Colonic mucosa (tissue), 4 donors: ENCODE measurements around the gene CCNY. TPM values are rescaled to one million over a fixed set of nuclear protein-coding genes. Genes with fewer than 3 reads are reported as not detected.
A peak's percentile ranks its signal among the peaks of the same experiment; 100 is the strongest.

ENCODE experiments used
- DNase-seq: peaks from one replicate; pipeline ENCODE4 v3.0.0-alpha.2; 2020
- H3K27ac ChIP-seq: fragments of 200-600 bp; one replicate; pipeline ENCODE4 v1.8.0; 2021
- H3K27me3 ChIP-seq: fragments of 200-600 bp; one replicate; pipeline ENCODE4 v1.8.0; 2021
- H3K36me3 ChIP-seq: fragments of 200-600 bp; one replicate; pipeline ENCODE4 v1.8.0; 2021
- H3K4me1 ChIP-seq: fragments of 200-600 bp; one replicate; pipeline ENCODE4 v1.8.0; 2021; ENCODE audit warnings: mild to moderate bottlenecking
- H3K4me3 ChIP-seq: fragments of 200-600 bp; one replicate; pipeline ENCODE4 v1.8.0; 2021
- H3K9ac ChIP-seq, 2 donors: one replicate each; pipeline ENCODE4 v1.7.0; 2013; ENCODE audit warnings: control low read depth in 2 of 2, low read depth in 2 of 2, low read length in 2 of 2
- H3K9me3 ChIP-seq: fragments of 200-600 bp; one replicate; pipeline ENCODE4 v1.8.0; 2021
- intact Hi-C: fragments of 100-400 bp; cut with DNase I; formaldehyde crosslinking; loops from one replicate; pipeline ENCODE4 v1.14.1; 2022
- total RNA-seq, 2 donors: library from RNA; stranded (reverse); fragmentation: NEBNext Ultra II Directional in 1 of 2; extraction: Animal tissue kit (Norgen Biotek cat#: 25700) in 1 of 2; gene quantifications; one replicate each; pipeline ENCODE4 v1.2.1, GENCODE V29; 2021
- TF ChIP-seq, protein P1 (sequence below): fragments of 200-600 bp; IDR thresholded peaks from one replicate; pipeline ENCODE4 v1.8.0; 2022; ENCODE audit warnings: antibody characterized with exemption, mild to moderate bottlenecking
- donor health status: healthy.
- donor health status: DM: no; HTN: no; CAD: no.
- donor health status: DM: no; HTN: no; CAD: no.

Gene CCNY
- total RNA-seq, result 10 to 100 TPM; 43.5 to 68.6 TPM

- Histone ChIP-seq H3K9ac (peak within 1 kb of the TSS; percentile 78 to 89), H3K36me3 (no peaks in the 10 kb centered on the region), H3K27me3 (no peaks in the 10 kb centered on the region), H3K4me1 (peaks cover 10% of the 10 kb centered on the region), H3K9me3 (no peaks in the 10 kb centered on the region), H3K4me3 (peak within 1 kb of the TSS; percentile 91), H3K27ac (peak within 1 kb of the TSS; percentile 64)
- intact Hi-C loops, result no loop called here
- peak; percentile 89 for DNase-seq
- TF ChIP-seq, protein P1, sequence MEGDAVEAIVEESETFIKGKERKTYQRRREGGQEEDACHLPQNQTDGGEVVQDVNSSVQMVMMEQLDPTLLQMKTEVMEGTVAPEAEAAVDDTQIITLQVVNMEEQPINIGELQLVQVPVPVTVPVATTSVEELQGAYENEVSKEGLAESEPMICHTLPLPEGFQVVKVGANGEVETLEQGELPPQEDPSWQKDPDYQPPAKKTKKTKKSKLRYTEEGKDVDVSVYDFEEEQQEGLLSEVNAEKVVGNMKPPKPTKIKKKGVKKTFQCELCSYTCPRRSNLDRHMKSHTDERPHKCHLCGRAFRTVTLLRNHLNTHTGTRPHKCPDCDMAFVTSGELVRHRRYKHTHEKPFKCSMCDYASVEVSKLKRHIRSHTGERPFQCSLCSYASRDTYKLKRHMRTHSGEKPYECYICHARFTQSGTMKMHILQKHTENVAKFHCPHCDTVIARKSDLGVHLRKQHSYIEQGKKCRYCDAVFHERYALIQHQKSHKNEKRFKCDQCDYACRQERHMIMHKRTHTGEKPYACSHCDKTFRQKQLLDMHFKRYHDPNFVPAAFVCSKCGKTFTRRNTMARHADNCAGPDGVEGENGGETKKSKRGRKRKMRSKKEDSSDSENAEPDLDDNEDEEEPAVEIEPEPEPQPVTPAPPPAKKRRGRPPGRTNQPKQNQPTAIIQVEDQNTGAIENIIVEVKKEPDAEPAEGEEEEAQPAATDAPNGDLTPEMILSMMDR, result no peak
These were observed at the start of gene CCNY for GRCh38 chr10:35336084-35336831. Gene CCNY, plus strand, starts transcription at chr10:35336509. Its CDS starts 545 bp downstream, at chr10:35337054.

DNA sequence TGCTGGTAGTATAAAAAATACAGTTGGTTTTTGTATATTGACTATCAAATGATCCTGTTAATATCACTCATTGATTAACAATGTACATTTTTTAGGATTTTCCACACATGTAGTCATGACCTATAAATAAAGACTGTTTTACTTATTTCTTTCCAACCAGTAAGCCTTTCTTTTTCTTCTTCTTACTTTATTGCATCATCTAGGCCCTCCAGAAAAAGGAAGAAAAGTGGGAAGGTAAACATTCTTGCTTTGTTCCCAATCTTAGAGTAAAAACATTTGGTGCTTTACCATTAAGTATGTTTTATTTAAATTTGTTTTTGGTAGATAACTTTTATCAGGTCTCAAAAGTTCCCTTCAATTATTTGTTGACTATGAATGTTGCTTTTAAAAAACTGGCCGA is 47.1 kb upstream of the CCNY start:
- Histone ChIP-seq H3K9ac (no peak overlapping the region), H3K27me3 (no peaks in the 10 kb centered on the region), H3K36me3 (no peaks in the 10 kb centered on the region), H3K27ac (no peak overlapping the region), H3K4me3 (no peak overlapping the region), H3K4me1 (no peaks in the 10 kb centered on the region), H3K9me3 (no peaks in the 10 kb centered on the region)
- TF ChIP-seq, protein P1, result no peak
- DNase-seq, result no peak
- intact Hi-C loops, result no loop called here

DNA sequence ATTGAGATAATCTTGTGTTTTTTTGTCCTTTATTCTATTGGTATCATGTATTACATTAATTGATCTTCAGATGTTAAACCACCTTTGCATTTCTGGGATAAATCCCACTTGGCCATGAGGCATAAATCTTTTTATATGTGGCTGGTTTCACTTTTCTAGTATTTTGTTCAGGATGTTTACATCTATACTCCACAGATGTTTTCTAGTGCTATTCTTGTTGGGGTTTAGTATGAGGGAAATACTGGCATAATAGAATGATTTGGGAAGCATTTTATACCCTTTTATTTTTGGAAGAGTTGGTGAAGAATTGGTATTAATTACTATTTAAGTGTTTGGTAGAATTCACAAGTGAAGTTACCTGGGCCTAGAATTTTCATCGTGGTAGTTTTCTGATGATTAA is 41.8 kb upstream of the CCNY start:
- Histone ChIP-seq H3K4me1 (no peaks in the 10 kb centered on the region), H3K9me3 (no peaks in the 10 kb centered on the region), H3K9ac (no peak overlapping the region), H3K4me3 (no peak overlapping the region), H3K36me3 (no peaks in the 10 kb centered on the region), H3K27ac (no peak overlapping the region), H3K27me3 (no peaks in the 10 kb centered on the region)
- DNase-seq, result no peak
- TF ChIP-seq, protein P1, result no peak
- intact Hi-C loops, result no loop called here

GRCh38 chr10:35299016-35299415 is 37.3 kb upstream of the CCNY start:
- Histone ChIP-seq H3K27me3 (no peaks in the 10 kb centered on the region), H3K9me3 (no peaks in the 10 kb centered on the region), H3K36me3 (no peaks in the 10 kb centered on the region), H3K4me3 (no peak overlapping the region), H3K27ac (no peak overlapping the region), H3K9ac (no peak overlapping the region), H3K4me1 (no peaks in the 10 kb centered on the region)
- TF ChIP-seq, protein P1, result no peak
- intact Hi-C loops, result no loop called here
- DNase-seq, result no peak

DNA sequence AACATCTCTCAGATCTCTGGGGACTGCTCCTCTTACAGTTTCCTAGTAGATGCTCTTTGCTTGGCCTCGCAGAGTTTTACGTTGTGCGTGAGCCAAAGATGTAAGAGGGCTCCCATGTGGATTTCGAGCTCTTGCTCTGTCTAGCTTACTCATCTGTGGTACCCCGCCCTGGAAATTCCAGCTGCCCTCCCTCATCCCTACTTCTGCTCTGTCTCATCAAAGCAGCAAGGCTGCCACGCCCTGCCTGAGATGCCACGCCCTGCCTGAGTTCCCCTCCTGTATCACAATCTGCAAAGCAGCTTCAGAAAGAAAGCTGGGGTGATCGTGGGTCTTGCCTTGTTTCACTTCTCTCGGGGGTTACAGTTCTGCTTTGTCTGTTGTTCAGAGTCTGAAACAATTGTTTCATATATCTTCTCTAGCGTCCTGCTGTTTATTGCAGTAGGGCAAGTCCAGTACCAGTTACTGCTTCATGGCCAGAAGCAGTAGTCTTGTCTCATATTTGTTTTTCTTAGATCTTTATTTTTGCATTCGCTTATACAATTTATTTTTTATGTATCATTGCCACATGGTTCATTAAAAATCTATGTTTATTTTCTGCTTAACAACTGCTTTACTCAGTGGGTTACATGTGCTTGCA is 36.1 kb upstream of the CCNY start:
- no peaks in the 10 kb centered on the region for H3K9me3 ChIP-seq
- peak; percentile 29 for DNase-seq

More for the DNA sequence above, 36.1 kb upstream of the CCNY start:
- intact Hi-C loops, result no loop called here
- no peak overlapping the region for H3K4me3 ChIP-seq
- no peak overlapping the region for H3K9ac ChIP-seq
- no peak overlapping the region for H3K27ac ChIP-seq
- no peaks in the 10 kb centered on the region for H3K27me3 ChIP-seq
- TF ChIP-seq, protein P1, result no peak
- no peaks in the 10 kb centered on the region for H3K36me3 ChIP-seq
- no peaks in the 10 kb centered on the region for H3K4me1 ChIP-seq
